WTC11 (cell line): ENCODE measurements around the gene NRG3. TPM values are rescaled to one million over a fixed set of nuclear protein-coding genes. Genes with fewer than 3 reads are reported as not detected.

Experiments used
- ATAC-seq: fragments of 200-7000 bp; cut with Tn5 transposase; 2 replicates; pipeline ENCODE4 v1.10.0; 2021; ENCODE audit warnings: mild to moderate bottlenecking, moderate library complexity
- CTCF ChIA-PET: fragments of 300-600 bp; sonication (Branson Sonifier 250); formaldehyde crosslinking; loops from one replicate; lab custom pipeline; 2021; ENCODE audit warnings: antibody characterized with exemption; lab: Charles Lee
- POLR2A ChIA-PET: fragments of 350-600 bp; sonication (Branson Sonifier 250); formaldehyde crosslinking; loops from one replicate; lab custom pipeline; 2021; ENCODE audit warnings: antibody characterized with exemption; lab: Charles Lee
- DNase-seq: peaks from one replicate; pipeline ENCODE4 v3.0.0; 2021; ENCODE audit warnings: low spot score
- H3K27ac Mint-ChIP-seq: 2 replicates; pipeline ENCODE4 v1.8.0; 2021; ENCODE audit warnings: mixed read lengths
- H3K27me3 Mint-ChIP-seq: 2 replicates; pipeline ENCODE4 v1.8.0; 2021; ENCODE audit warnings: low read depth, mild to moderate bottlenecking, moderate library complexity, mixed read lengths
- H3K36me3 Mint-ChIP-seq: 2 replicates; pipeline ENCODE4 v1.8.0; 2021; ENCODE audit warnings: mixed read lengths
- H3K4me1 Mint-ChIP-seq: 2 replicates; pipeline ENCODE4 v1.8.0; 2022; ENCODE audit warnings: mixed read lengths
- H3K4me3 Mint-ChIP-seq: 2 replicates; pipeline ENCODE4 v1.8.0; 2021; ENCODE audit warnings: mild to moderate bottlenecking, moderate library complexity, mixed read lengths
- H3K9me3 Mint-ChIP-seq: 2 replicates; pipeline ENCODE4 v1.8.0; 2021; ENCODE audit warnings: mixed read lengths
- ATF1 ChIP-seq: sonication (generic); formaldehyde crosslinking; IDR thresholded peaks from 2 replicates; pipeline ENCODE4 v1.8.1; 2023; ENCODE audit warnings: mild to moderate bottlenecking, moderate library complexity, missing genetic modification reagents
- CBFB ChIP-seq: sonication (generic); formaldehyde crosslinking; IDR thresholded peaks from 2 replicates; pipeline ENCODE4 v1.8.1; 2022; ENCODE audit warnings: mild to moderate bottlenecking, low read depth, missing genetic modification reagents
- ELF4 ChIP-seq: sonication (generic); formaldehyde crosslinking; IDR thresholded peaks from 2 replicates; pipeline ENCODE4 v1.8.1; 2022; ENCODE audit warnings: low read depth, mild to moderate bottlenecking, moderate library complexity, missing genetic modification reagents
- EMX1 ChIP-seq: fragments of 250-450 bp; sonication (Bioruptor Pico); IDR thresholded peaks from 2 replicates; pipeline ENCODE4 v1.8.0; 2021; ENCODE audit warnings: mild to moderate bottlenecking
- ETV6 ChIP-seq: sonication (generic); formaldehyde crosslinking; IDR thresholded peaks from 2 replicates; pipeline ENCODE4 v1.8.1; 2022; ENCODE audit warnings: mild to moderate bottlenecking, missing genetic modification reagents
- FOXK1 ChIP-seq: sonication (generic); formaldehyde crosslinking; IDR thresholded peaks from 2 replicates; pipeline ENCODE4 v1.8.0; 2022; ENCODE audit warnings: mild to moderate bottlenecking, moderate library complexity, missing genetic modification reagents
- IRF2 ChIP-seq: sonication (generic); formaldehyde crosslinking; IDR thresholded peaks from 2 replicates; pipeline ENCODE4 v1.8.0; 2022; ENCODE audit warnings: low read depth, missing genetic modification reagents, borderline replicate concordance
- NFATC4 ChIP-seq: fragments of 250-450 bp; sonication (Bioruptor Pico); IDR thresholded peaks from 2 replicates; pipeline ENCODE4 v1.9.0; 2021; ENCODE audit warnings: mild to moderate bottlenecking
- NFYB ChIP-seq: sonication (generic); formaldehyde crosslinking; conservative IDR thresholded peaks from 2 replicates; pipeline ENCODE4 v1.8.0; 2022; ENCODE audit warnings: low read depth, missing genetic modification reagents
- ZNF121 ChIP-seq: sonication (generic); formaldehyde crosslinking; IDR thresholded peaks from 2 replicates; pipeline ENCODE4 v1.8.0; 2023; ENCODE audit warnings: missing genetic modification reagents
- total RNA-seq: library from RNA; stranded (reverse); gene quantifications from 3 replicates; pipeline ENCODE4 v1.2.3, GENCODE V29; 2021
- TF ChIP-seq, protein P1 (sequence below): sonication (generic); formaldehyde crosslinking; IDR thresholded peaks from 2 replicates; pipeline ENCODE4 v1.8.1; 2022; ENCODE audit warnings: mild to moderate bottlenecking, missing genetic modification reagents, moderate library complexity, borderline replicate concordance
- TF ChIP-seq, protein P2 (sequence below): fragments of 250-450 bp; sonication (Bioruptor Pico); IDR thresholded peaks from 2 replicates; pipeline ENCODE4 v1.9.0; 2021; ENCODE audit warnings: mild to moderate bottlenecking
- TF ChIP-seq, protein P3 (sequence below): fragments of 250-450 bp; sonication (Bioruptor Pico); IDR thresholded peaks from 2 replicates; pipeline ENCODE4 v1.9.0; 2021; ENCODE audit warnings: mild to moderate bottlenecking, borderline replicate concordance
- TF ChIP-seq, protein P4 (sequence below): sonication (generic); formaldehyde crosslinking; IDR thresholded peaks from 2 replicates; pipeline ENCODE4 v1.8.1; 2022; ENCODE audit warnings: low read depth, missing genetic modification reagents, borderline replicate concordance
- TF ChIP-seq, protein P5 (sequence below): sonication (generic); formaldehyde crosslinking; IDR thresholded peaks from 2 replicates; pipeline ENCODE4 v1.8.0; 2023; ENCODE audit warnings: missing genetic modification reagents
- TF ChIP-seq, protein P6 (sequence below): sonication (generic); formaldehyde crosslinking; IDR thresholded peaks from 2 replicates; pipeline ENCODE4 v1.8.1; 2022; ENCODE audit warnings: missing genetic modification reagents, borderline replicate concordance
- TF ChIP-seq, protein P7 (sequence below): sonication (generic); formaldehyde crosslinking; IDR thresholded peaks from 2 replicates; pipeline ENCODE4 v1.8.1; 2022; ENCODE audit warnings: mild to moderate bottlenecking, moderate library complexity, missing genetic modification reagents
- TF ChIP-seq, protein P8 (sequence below): sonication (generic); formaldehyde crosslinking; IDR thresholded peaks from 2 replicates; pipeline ENCODE4 v1.8.0; 2022; ENCODE audit warnings: mild to moderate bottlenecking, missing genetic modification reagents

NRG3 gene
- total RNA-seq, 1 experiment from 2014 or later = 7.0 TPM

DNA sequence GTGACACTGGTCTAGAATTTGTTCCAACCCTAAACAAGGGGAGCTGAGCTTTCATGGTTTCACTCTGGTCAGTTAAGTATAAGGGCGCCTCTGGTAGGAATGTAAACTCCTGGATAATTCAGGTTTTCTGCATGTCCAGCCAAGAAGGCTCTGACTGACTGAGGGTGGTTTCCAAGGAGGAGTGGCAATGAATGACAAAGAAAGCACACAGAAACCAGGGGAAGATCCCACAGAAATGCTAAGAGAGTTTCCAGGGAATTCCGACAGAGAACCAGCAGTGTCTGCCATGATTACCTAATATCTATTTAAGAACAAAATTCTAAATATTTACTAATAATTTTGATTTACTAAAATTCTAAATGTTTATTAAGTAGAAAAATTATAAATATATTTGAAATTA lies 27.3 kb upstream of the NRG3 start:
- DNase-seq (peak; percentile 25), ATAC-seq (peak; percentile 92)
- ChIA-PET CTCF (interaction anchor here (1.2 to 1.5 kb wide), 3 partner anchors 16 to 237 kb away, joined by 3 to 4 read pairs (median 3); no protein-coding TSS in a partner anchor), POLR2A (no interaction called here)
- H3K36me3 Mint-ChIP-seq = no peaks in the 10 kb centered on the region
- H3K27me3 Mint-ChIP-seq = no peaks in the 10 kb centered on the region
- H3K9me3 Mint-ChIP-seq = no peaks in the 10 kb centered on the region
- no peak overlapping the region for H3K4me3 Mint-ChIP-seq
- H3K27ac Mint-ChIP-seq = peak overlapping the region; percentile 96
- H3K4me1 Mint-ChIP-seq = peaks cover 43% of the 10 kb centered on the region
- TF ChIP-seq IRF2 (no peak), NFATC4 (CRISPR knock-in tag) (no peak), ETV6 (no peak), ATF1 (CRISPR knock-in tag) (no peak), NFYB (no peak), ELF4 (CRISPR knock-in tag) (no peak), FOXK1 (CRISPR knock-in tag) (no peak), ZNF121 (CRISPR knock-in tag) (no peak), EMX1 (no peak)
- TF ChIP-seq, protein P1, sequence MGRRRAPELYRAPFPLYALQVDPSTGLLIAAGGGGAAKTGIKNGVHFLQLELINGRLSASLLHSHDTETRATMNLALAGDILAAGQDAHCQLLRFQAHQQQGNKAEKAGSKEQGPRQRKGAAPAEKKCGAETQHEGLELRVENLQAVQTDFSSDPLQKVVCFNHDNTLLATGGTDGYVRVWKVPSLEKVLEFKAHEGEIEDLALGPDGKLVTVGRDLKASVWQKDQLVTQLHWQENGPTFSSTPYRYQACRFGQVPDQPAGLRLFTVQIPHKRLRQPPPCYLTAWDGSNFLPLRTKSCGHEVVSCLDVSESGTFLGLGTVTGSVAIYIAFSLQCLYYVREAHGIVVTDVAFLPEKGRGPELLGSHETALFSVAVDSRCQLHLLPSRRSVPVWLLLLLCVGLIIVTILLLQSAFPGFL (CRISPR knock-in tag) = no peak
- TF ChIP-seq, protein P2, sequence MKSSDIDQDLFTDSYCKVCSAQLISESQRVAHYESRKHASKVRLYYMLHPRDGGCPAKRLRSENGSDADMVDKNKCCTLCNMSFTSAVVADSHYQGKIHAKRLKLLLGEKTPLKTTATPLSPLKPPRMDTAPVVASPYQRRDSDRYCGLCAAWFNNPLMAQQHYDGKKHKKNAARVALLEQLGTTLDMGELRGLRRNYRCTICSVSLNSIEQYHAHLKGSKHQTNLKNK = no peak
- TF ChIP-seq, protein P3, sequence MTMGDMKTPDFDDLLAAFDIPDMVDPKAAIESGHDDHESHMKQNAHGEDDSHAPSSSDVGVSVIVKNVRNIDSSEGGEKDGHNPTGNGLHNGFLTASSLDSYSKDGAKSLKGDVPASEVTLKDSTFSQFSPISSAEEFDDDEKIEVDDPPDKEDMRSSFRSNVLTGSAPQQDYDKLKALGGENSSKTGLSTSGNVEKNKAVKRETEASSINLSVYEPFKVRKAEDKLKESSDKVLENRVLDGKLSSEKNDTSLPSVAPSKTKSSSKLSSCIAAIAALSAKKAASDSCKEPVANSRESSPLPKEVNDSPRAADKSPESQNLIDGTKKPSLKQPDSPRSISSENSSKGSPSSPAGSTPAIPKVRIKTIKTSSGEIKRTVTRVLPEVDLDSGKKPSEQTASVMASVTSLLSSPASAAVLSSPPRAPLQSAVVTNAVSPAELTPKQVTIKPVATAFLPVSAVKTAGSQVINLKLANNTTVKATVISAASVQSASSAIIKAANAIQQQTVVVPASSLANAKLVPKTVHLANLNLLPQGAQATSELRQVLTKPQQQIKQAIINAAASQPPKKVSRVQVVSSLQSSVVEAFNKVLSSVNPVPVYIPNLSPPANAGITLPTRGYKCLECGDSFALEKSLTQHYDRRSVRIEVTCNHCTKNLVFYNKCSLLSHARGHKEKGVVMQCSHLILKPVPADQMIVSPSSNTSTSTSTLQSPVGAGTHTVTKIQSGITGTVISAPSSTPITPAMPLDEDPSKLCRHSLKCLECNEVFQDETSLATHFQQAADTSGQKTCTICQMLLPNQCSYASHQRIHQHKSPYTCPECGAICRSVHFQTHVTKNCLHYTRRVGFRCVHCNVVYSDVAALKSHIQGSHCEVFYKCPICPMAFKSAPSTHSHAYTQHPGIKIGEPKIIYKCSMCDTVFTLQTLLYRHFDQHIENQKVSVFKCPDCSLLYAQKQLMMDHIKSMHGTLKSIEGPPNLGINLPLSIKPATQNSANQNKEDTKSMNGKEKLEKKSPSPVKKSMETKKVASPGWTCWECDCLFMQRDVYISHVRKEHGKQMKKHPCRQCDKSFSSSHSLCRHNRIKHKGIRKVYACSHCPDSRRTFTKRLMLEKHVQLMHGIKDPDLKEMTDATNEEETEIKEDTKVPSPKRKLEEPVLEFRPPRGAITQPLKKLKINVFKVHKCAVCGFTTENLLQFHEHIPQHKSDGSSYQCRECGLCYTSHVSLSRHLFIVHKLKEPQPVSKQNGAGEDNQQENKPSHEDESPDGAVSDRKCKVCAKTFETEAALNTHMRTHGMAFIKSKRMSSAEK (CRISPR knock-in tag) = no peak
- TF ChIP-seq, protein P4, sequence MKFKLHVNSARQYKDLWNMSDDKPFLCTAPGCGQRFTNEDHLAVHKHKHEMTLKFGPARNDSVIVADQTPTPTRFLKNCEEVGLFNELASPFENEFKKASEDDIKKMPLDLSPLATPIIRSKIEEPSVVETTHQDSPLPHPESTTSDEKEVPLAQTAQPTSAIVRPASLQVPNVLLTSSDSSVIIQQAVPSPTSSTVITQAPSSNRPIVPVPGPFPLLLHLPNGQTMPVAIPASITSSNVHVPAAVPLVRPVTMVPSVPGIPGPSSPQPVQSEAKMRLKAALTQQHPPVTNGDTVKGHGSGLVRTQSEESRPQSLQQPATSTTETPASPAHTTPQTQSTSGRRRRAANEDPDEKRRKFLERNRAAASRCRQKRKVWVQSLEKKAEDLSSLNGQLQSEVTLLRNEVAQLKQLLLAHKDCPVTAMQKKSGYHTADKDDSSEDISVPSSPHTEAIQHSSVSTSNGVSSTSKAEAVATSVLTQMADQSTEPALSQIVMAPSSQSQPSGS (CRISPR knock-in tag) = no peak
- TF ChIP-seq, protein P5, sequence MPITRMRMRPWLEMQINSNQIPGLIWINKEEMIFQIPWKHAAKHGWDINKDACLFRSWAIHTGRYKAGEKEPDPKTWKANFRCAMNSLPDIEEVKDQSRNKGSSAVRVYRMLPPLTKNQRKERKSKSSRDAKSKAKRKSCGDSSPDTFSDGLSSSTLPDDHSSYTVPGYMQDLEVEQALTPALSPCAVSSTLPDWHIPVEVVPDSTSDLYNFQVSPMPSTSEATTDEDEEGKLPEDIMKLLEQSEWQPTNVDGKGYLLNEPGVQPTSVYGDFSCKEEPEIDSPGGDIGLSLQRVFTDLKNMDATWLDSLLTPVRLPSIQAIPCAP (CRISPR knock-in tag) = no peak

DNA sequence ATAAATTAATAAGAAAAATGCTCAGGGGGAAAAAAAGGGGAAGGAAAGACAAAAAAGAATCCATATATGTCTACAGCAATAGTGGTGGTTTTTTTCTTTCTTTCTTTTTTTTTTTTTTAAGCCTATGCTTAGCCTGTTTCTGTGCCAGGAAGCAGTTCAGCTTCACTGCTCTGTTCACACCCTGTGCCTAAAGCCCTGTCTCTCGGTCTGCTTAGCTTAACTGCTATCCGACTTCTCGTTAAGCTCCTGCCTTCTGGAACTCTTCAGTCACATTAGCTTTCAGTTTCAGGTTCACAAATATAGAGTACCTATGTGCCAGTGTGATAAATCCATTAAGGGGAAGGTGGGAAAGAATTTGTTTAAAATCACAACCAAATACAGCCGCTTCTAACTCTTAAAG lies 26.5 kb upstream of the NRG3 start:
- ATAC-seq = peak; percentile 80
- H3K4me1 Mint-ChIP-seq = peaks cover 43% of the 10 kb centered on the region
- H3K27ac Mint-ChIP-seq = peak overlapping the region; percentile 60
- peaks cover under 1% of the 10 kb centered on the region; the same call in 1 of the 2 replicates for H3K9me3 Mint-ChIP-seq
- H3K27me3 Mint-ChIP-seq = no peaks in the 10 kb centered on the region
- H3K36me3 Mint-ChIP-seq = no peaks in the 10 kb centered on the region; the same call in 1 of the 2 replicates
- DNase-seq = no peak
- CTCF ChIA-PET = interaction anchor here (1.4 kb wide), 1 partner anchor 28 kb away, joined by 3 read pairs; no protein-coding TSS in a partner anchor
- POLR2A ChIA-PET = no interaction called here
- H3K4me3 Mint-ChIP-seq = no peak overlapping the region
- TF ChIP-seq, protein P6, sequence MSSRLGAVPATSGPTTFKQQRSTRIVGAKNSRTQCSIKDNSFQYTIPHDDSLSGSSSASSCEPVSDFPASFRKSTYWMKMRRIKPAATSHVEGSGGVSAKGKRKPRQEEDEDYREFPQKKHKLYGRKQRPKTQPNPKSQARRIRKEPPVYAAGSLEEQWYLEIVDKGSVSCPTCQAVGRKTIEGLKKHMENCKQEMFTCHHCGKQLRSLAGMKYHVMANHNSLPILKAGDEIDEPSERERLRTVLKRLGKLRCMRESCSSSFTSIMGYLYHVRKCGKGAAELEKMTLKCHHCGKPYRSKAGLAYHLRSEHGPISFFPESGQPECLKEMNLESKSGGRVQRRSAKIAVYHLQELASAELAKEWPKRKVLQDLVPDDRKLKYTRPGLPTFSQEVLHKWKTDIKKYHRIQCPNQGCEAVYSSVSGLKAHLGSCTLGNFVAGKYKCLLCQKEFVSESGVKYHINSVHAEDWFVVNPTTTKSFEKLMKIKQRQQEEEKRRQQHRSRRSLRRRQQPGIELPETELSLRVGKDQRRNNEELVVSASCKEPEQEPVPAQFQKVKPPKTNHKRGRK (CRISPR knock-in tag) = no peak
- TF ChIP-seq, protein P7, sequence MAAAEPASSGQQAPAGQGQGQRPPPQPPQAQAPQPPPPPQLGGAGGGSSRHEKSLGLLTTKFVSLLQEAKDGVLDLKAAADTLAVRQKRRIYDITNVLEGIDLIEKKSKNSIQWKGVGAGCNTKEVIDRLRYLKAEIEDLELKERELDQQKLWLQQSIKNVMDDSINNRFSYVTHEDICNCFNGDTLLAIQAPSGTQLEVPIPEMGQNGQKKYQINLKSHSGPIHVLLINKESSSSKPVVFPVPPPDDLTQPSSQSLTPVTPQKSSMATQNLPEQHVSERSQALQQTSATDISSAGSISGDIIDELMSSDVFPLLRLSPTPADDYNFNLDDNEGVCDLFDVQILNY (CRISPR knock-in tag) = no peak
- TF ChIP-seq, protein P8, sequence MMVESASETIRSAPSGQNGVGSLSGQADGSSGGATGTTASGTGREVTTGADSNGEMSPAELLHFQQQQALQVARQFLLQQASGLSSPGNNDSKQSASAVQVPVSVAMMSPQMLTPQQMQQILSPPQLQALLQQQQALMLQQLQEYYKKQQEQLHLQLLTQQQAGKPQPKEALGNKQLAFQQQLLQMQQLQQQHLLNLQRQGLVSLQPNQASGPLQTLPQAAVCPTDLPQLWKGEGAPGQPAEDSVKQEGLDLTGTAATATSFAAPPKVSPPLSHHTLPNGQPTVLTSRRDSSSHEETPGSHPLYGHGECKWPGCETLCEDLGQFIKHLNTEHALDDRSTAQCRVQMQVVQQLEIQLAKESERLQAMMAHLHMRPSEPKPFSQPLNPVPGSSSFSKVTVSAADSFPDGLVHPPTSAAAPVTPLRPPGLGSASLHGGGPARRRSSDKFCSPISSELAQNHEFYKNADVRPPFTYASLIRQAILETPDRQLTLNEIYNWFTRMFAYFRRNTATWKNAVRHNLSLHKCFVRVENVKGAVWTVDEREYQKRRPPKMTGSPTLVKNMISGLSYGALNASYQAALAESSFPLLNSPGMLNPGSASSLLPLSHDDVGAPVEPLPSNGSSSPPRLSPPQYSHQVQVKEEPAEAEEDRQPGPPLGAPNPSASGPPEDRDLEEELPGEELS (CRISPR knock-in tag) = no peak
- TF ChIP-seq CBFB = no peak
